ENCODE results near the gene ASNSD1. TPM values are rescaled to one million over a fixed set of nuclear protein-coding genes. Genes with fewer than 3 reads are reported as not detected.
"Not testable (repeated sequence)": the region's sequence is repeated elsewhere in the genome, so short reads cannot be mapped to it uniquely, and the experiment has no call there.

Gene ASNSD1
- polyA plus RNA-seq, 1 donor = 67.0 TPM

- DNase-seq = no peak
Measured at GRCh38 chr2:189641002-189641401, 20.3 kb upstream of the ASNSD1 start.

DNA sequence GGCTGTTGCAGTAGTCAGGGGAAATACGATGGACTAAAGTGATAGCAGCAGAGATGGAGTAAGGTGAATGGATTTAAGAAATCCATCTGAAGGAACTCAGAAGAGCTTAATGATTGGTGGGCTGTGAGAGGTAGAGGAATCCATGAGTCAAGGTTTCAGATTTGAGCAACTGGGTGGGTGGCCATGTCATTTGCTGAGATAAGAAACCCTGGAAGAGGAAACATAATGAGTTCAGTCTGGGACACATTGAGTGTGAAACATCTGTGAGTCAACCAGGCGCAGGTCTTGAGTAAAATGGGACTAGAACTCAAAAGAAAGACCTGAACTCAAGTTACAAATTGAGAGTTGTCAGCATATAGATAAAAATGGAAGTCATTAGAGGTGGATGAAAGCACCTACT is 19.7 kb upstream of the ASNSD1 start:
- no peak for DNase-seq

DNA sequence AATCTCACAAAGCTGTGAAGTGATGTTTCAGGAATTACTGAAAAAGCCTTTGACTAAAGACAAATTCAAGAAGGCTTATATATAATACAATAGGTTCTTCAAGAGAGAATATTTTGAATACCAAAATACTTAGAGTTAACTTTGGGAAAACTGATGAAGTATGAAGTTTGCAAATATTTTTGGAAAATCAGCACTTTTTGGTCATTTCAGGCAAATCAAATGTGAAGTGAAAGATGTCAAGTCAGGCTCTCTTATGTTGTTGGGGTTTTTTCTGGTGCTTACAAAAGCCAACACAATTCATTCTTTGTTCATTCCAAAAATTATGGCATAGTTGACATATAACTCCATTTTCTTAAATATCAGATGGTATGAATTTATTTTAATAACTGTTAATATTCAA is 14.7 kb upstream of the ASNSD1 start:
- DNase-seq = no peak

DNA sequence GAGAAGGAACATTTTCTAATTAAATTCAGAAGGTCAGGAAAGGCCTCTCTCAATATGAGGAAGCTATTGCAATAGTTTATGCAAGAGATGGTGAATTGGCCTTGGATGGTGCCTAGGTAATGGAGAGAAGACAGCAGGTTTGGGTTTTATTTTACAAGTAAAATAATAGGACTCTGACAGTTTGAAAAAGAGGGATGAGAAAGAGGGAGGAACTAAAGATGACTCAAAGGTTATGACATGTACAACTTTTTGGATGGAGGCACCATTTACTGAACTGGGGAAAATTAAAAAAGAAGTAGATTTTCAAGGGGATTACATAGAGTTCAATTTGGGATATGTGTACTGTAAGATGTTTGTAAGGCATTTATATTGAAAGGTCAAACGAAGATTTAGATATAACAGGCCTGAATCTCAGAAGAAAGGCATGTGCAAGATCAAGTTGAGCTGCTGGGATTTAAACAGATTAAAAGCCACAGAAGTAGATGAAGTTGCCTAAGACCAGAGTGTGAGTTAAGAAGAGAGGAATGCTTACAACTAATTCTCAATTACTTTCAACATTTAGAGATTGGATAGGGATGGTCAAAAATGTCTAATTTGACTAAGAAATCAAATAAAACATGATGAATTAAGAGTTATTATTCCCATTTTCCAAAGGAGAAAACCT is 12.3 kb upstream of the ASNSD1 start:
- DNase-seq = no peak

DNA sequence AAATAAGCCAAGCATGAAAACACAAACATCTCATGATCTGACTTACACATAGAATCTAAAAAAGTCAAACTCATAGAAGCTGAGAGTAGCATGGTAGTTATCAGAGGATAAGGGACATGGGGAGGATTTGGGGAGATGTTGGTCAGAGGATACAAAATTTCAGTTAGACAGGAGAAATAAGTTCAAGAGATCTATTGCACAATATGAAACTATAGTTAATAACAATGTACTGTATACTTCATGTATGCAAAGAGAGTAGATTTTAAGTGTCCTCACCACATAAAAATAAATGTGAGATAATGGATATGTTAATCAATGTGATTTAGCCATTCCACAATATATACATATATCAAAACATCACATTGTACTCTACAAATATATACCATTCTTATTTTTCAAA is 10.0 kb upstream of the ASNSD1 start:
- no peak for DNase-seq

DNA sequence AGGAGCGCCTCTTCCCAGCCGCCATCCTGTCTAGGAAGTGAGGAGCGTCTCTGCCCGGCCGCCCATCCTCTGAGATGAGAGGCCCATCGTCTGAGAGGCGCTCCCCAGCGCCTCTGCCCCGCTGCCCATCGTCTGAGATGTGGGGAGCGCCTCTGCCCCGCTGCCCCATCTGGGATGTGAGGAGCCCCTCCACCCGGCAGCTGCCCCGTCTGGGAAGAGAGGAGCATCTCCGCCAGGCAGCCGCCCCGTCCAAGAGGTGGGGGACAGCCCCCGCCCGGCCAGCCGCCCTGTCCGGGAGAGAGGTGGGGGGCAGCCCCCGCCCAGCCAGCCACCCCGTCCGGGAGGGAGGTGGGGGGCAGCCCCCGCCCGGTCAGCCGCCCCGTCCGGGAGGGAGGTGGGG is 7.8 kb upstream of the ASNSD1 start:
- DNase-seq = not testable (repeated sequence)

DNA sequence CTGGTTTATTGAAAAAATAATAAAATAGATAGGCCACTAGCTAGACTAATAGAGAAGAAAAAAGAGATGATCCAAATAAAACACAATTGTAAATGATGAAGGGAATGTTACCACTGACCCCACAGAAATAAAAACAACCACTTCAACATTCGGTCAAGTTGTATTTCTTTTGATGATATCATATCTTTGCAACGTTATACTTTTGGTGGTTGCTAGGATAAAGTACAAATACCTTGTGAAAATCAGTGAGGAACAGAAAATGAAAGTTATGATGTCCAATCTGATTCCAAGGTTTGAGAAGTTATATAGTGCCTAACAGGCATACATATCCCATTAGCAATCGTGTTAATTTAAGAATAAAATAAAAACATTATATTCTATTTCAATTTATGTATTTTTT is 6.6 kb upstream of the ASNSD1 start:
- DNase-seq = no peak

GRCh38 chr2:189657867-189658266 is 3.4 kb upstream of the ASNSD1 start:
- DNase-seq = no peak

DNA sequence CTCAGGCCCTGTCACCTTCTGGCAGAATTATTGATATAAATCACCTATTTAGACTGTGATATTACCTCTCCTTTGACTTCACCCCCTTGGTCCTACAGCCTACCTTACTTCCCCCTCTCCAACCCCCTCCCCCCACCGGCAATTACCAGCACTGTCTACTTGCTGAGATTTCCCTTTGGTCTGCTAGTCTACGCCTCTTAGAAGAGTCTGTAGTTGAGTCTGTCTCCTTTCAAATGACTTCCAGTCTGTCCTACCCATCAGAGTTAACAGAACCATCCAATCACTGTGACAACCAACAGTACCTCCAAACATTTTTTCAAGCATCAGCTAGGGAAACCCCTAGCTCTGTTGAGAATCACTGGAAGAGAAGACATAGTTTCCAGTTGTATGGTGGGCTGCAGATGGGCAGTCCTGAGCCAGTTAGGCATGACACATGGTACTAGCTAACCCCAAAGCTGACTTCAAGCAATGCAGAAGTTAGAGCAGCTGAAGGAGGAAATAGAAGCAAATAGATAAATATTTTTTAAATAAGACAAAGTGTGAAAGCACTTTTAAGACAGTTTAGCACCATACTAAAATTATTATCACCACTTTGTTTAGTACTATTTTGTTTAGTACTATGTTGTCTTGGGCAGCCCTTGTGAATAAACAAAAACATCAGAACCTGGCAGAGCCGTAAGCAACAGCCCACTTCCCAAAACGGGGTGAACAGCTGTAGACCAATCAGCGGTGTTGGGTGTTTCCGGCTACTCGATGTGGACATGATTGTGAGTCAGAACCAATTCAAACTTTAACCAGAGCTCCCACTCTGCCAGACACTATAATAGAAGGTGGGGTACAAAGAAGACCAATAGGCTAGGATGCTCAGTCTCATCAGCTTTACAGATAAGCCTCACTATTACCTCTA is 2.7 kb upstream of the ASNSD1 start:
- DNase-seq = no peak

- no peak for DNase-seq
Measured at GRCh38 chr2:189659734-189660133, 1.5 kb upstream of the ASNSD1 start.

DNA sequence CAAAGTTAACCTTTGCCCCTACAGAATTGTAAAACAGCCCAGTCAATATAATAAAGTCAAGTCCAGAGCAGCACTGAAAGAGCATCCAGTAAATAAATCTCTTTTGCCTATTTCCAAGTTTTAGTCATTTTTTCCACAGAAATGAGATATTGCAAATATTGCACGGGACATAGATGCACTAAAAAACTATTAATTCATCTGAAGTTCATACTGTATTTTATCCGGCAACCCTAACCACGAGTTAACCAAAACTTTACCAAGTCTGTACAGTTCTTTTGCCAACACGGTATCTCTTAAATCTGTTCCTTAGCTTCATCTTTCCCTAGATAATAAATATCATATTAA is 484 bp upstream of the ASNSD1 start:
- no peak for DNase-seq

DNA sequence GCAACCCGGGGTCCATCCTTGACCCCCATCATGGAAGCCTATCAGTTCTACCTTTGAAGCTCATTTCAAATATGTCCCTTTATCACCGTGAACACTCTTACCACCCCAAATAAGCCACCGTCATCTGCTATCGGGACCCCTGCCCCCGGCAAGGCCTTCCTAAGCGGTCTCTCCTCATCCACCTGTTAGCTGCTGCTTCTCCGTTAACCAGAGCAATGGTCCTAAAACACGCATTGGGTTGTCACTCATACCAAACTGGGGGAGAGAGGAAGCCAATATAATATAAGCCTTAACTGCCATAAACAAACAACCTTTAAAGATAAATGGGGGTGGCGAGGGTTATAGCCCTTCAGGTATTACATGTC is 680 bp downstream of the ASNSD1 start:
- DNase-seq = no peak

DNA sequence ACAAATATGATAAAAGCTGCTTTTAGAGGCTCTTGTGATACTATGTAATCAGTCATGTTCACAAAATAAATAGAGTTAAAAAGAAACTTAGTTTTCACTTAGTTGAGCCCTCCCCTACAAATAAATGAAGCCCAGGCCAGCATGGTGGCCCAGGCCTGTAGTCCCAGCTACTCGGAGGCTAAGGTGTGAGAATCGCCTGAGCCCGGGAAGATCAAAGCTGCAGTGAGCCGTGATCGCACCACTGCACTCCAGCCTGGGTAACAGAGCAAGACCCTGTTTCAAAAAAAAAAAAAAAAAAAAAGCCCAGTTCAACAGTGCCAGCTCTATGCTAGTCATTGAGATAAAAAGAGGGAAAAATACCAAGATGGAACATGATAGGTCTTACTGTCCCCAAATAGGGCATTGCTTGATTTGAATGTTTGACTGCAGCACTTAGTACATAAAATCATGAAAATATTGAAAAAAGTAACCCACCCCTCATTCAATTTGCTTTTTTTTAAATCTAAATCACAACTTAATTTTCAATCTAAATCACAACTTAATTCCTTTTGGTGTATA is 1.5 kb downstream of the ASNSD1 start:
- no peak for DNase-seq

DNA sequence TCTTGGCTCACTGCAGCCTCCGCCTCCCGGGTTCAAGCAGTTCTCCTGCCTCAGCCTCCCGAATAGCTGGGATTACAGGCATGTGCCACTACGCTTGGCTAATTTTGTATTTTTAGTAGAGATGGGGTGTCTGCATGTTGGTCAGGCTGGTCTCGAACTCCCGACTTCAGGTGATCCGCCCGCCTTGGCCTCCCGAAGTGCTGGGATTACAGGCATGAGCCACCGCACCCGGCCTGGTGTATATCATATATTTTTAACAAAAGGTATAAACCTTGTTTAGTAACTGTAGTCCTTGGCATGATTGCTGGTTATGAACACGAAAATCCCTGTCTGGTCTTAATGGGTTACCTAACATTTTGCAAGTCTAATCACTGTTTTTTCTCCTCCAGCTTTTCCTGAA is 2.1 kb downstream of the ASNSD1 start:
- not testable (repeated sequence) for DNase-seq

GRCh38 chr2:189669913-189670312 is 8.7 kb downstream of the ASNSD1 start:
- DNase-seq = no peak

- no peak for DNase-seq
Measured at GRCh38 chr2:189673661-189674373, 12.6 kb downstream of the ASNSD1 start.

- peak; percentile 85 for DNase-seq
Measured at GRCh38 chr2:189674374-189675112, 13.3 kb downstream of the ASNSD1 start, which contains the start of gene ANKAR. ANKAR (plus strand) TSS chr2:189674670; CDS start chr2:189676491, 1,821 bp downstream.

DNA sequence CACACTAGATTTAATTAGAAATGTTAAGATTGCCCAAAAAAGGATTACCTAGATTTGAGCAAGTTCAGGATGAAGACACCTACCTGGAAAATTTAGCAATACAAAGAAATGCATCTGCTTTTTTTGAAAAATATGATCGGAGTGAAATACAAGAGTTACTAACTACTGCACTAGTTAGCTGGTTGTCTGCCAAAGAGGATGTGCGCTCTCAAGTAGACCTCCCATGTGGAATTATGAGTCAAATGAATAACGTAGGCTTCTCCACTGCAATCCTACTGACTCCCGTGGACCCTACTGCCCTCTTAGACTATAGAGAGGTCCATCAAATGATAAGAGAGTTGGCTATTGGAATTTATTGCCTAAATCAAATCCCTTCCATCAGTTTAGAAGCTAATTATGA is 15.2 kb downstream of the ASNSD1 start:
- DNase-seq = no peak

DNA sequence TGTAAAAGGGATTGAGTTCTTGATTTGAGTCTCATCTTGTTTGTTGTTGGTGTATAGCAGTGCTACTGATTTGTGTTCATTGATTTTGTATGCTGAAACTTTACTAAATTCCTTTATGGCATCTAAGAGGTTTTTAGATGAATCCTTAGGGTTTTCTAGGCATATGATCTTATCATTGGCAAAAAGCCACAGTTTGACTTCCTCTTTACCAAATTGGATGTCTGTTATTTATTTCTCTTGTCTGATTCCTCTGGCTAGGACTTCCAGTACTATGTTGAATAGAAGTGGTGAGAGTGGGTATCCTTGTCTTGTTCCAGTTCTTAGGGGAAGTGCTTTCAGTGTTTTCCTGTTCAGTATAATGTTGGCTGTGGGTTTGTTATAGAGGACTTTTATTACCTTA is 18.0 kb downstream of the ASNSD1 start:
- no peak for DNase-seq

DNA sequence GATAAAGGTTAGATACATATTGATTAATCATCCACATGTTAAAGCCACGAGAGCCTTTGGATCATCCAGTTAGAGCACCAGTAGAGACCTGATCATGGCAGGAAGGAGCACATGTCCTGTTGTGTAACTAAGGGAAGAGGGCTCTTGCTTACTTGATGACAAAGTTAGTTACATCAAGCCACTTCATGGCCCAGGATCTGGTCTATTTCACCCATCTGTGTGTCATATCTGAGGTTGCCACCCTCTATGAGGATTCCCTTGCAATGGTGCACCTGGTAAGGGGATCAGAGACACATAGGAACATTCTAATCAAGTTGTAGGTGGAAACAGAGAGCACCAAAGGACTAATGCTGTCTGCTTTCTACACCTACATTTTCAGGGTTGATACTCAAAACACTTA is 19.9 kb downstream of the ASNSD1 start:
- no peak for DNase-seq

GRCh38 chr2:189681903-189682302 is 20.6 kb downstream of the ASNSD1 start:
- DNase-seq = no peak

- no peak for DNase-seq
Measured at GRCh38 chr2:189683348-189683747, 22.1 kb downstream of the ASNSD1 start.
